DND-41 (cell line): ENCODE data around the gene SEMA6A.

Source experiments
- ATAC-seq: fragments of 200-7000 bp; cut with Tn5 transposase; 3 replicates; pipeline ENCODE4 v1.9.1; 2021; ENCODE audit warnings: low read depth; ENCODE audit not compliant: insufficient read depth
- DNase-seq: peaks from one replicate; pipeline ENCODE4 v3.0.0-alpha.2; 2020
- H2AFZ ChIP-seq: 2 replicates; pipeline ENCODE4 v1.6.0; 2012; ENCODE audit warnings: low read depth, low read length
- H3K27ac ChIP-seq: 2 replicates; pipeline ENCODE4 v1.5.1; 2012; ENCODE audit warnings: low read length, inconsistent platforms
- H3K27me3 ChIP-seq: fragments of 200-600 bp; sonication (generic); 2 replicates; pipeline ENCODE4 v1.6.0; 2012; ENCODE audit warnings: low read length, mild to moderate bottlenecking, inconsistent platforms; ENCODE audit not compliant: insufficient read depth, poor library complexity
- H3K36me3 ChIP-seq: 2 replicates; pipeline ENCODE4 v1.5.1; 2012; ENCODE audit warnings: low read length, inconsistent platforms; ENCODE audit not compliant: insufficient read depth
- H3K4me1 ChIP-seq: 2 replicates; pipeline ENCODE4 v1.5.1; 2012; ENCODE audit warnings: mild to moderate bottlenecking, low read length; ENCODE audit not compliant: insufficient read depth
- H3K4me2 ChIP-seq: 2 replicates; pipeline ENCODE4 v1.6.0; 2012; ENCODE audit warnings: mild to moderate bottlenecking, moderate library complexity, low read length, inconsistent platforms; ENCODE audit not compliant: insufficient read depth
- H3K4me3 ChIP-seq, 2 experiments: fragments of 200-600 bp in 1 of 2; shearing (Covaris generic) in 1 of 2; 2 replicates each; pipeline ENCODE4 v1.5.1; 2012 to 2016; ENCODE audit warnings: inconsistent platforms in 2 of 2, low read length in 2 of 2, mild to moderate bottlenecking in 2 of 2, low read depth in 1 of 2, moderate library complexity in 1 of 2
- H3K79me2 ChIP-seq: 2 replicates; pipeline ENCODE4 v1.6.0; 2012; ENCODE audit warnings: low read length, inconsistent platforms; ENCODE audit not compliant: insufficient read depth
- H3K9ac ChIP-seq: 2 replicates; pipeline ENCODE4 v1.6.0; 2012; ENCODE audit warnings: low read depth, mild to moderate bottlenecking, inconsistent platforms, low read length, moderate library complexity
- H3K9me3 ChIP-seq: 2 replicates; pipeline ENCODE4 v1.5.1; 2012; ENCODE audit warnings: low read length, moderate library complexity, mild to moderate bottlenecking, inconsistent platforms; ENCODE audit not compliant: insufficient read depth, severe bottlenecking
- H4K20me1 ChIP-seq: 2 replicates; pipeline ENCODE4 v1.6.0; 2012; ENCODE audit warnings: low read length; ENCODE audit not compliant: insufficient read depth
- EZH2 ChIP-seq: IDR thresholded peaks from 3 replicates; pipeline ENCODE4 v1.6.1; 2012; ENCODE audit warnings: borderline replicate concordance, low read depth, mild to moderate bottlenecking, moderate library complexity, low read length, inconsistent platforms; ENCODE audit not compliant: severe bottlenecking
- TF ChIP-seq, protein P1 (sequence below): IDR thresholded peaks from 2 replicates; pipeline ENCODE4 v1.5.1; 2012; ENCODE audit warnings: borderline replicate concordance, low read length, moderate library complexity, mild to moderate bottlenecking; ENCODE audit not compliant: poor library complexity, severe bottlenecking; ENCODE audit errors: extremely low read depth

Gene SEMA6A

DNA sequence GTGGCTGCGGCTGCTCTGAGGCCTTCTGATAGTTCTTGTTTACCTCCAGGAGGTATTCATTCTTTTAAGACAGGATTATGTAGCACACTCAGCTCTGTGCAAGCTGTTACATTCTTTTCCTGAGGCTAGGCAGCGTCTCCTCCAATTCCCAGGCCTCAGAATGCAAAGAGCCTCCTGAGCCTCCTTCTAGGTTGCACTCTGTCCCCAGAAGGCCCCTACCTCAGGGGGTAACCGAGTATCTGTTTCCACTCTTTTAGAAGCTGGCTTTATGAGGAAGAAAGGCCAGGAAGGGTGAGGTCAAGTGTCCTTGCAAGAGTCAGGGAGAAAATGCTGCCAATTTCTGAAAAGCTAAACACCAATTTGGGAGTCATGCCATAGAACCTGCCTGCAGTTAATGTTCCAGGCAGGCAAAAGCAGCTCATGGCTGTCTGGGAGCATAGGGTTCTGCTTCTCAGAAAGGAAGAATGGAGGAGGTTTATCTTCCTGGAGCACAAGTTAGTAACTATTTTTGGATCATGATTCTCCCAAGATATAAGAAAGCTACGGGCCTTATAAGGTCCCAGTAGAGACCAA, 178.9 kb downstream of the SEMA6A start:
- no peaks in the 10 kb centered on the region for H4K20me1 ChIP-seq
- no peak overlapping the region for H3K9ac ChIP-seq
- ATAC-seq (no peak), DNase-seq (no peak)
- no peaks in the 10 kb centered on the region for H3K36me3 ChIP-seq
- H3K9me3 ChIP-seq, result no peaks in the 10 kb centered on the region
- H2AFZ ChIP-seq, result no peak overlapping the region
- H3K27me3 ChIP-seq, result no peaks in the 10 kb centered on the region
- TF ChIP-seq, protein P1, sequence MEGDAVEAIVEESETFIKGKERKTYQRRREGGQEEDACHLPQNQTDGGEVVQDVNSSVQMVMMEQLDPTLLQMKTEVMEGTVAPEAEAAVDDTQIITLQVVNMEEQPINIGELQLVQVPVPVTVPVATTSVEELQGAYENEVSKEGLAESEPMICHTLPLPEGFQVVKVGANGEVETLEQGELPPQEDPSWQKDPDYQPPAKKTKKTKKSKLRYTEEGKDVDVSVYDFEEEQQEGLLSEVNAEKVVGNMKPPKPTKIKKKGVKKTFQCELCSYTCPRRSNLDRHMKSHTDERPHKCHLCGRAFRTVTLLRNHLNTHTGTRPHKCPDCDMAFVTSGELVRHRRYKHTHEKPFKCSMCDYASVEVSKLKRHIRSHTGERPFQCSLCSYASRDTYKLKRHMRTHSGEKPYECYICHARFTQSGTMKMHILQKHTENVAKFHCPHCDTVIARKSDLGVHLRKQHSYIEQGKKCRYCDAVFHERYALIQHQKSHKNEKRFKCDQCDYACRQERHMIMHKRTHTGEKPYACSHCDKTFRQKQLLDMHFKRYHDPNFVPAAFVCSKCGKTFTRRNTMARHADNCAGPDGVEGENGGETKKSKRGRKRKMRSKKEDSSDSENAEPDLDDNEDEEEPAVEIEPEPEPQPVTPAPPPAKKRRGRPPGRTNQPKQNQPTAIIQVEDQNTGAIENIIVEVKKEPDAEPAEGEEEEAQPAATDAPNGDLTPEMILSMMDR, result no peak
- no peak for TF ChIP-seq EZH2
- no peak overlapping the region for H3K4me2 ChIP-seq
- no peaks in the 10 kb centered on the region for H3K4me1 ChIP-seq
- no peak overlapping the region for H3K4me3 ChIP-seq
- H3K79me2 ChIP-seq, result no peaks in the 10 kb centered on the region
- H3K27ac ChIP-seq, result no peak overlapping the region

GRCh38 chr5:116395226-116395625, 179.4 kb downstream of the SEMA6A start:
- no peak overlapping the region for H3K9ac ChIP-seq
- H3K4me1 ChIP-seq, result no peaks in the 10 kb centered on the region
- no peak for DNase-seq
- no peaks in the 10 kb centered on the region for H3K9me3 ChIP-seq
- TF ChIP-seq, protein P1, result no peak
- no peaks in the 10 kb centered on the region for H3K36me3 ChIP-seq
- no peaks in the 10 kb centered on the region for H4K20me1 ChIP-seq
- no peak overlapping the region for H3K4me3 ChIP-seq
- H3K79me2 ChIP-seq, result no peaks in the 10 kb centered on the region
- H3K27me3 ChIP-seq, result no peaks in the 10 kb centered on the region
- ATAC-seq, result no peak
- no peak overlapping the region for H3K27ac ChIP-seq
- no peak overlapping the region for H2AFZ ChIP-seq
- H3K4me2 ChIP-seq, result no peak overlapping the region

GRCh38 chr5:116394186-116394867, 180.3 kb downstream of the SEMA6A start:
- Histone ChIP-seq H3K9me3 (no peaks in the 10 kb centered on the region), H3K27me3 (no peaks in the 10 kb centered on the region), H3K36me3 (no peaks in the 10 kb centered on the region), H2AFZ (no peak overlapping the region), H3K4me3 (no peak overlapping the region), H3K4me1 (no peaks in the 10 kb centered on the region), H3K4me2 (no peak overlapping the region), H3K9ac (no peak overlapping the region), H3K27ac (no peak overlapping the region), H3K79me2 (no peaks in the 10 kb centered on the region), H4K20me1 (no peaks in the 10 kb centered on the region)
- ATAC-seq (no peak), DNase-seq (no peak)
- TF ChIP-seq EZH2, result no peak
- TF ChIP-seq, protein P1, result no peak
